Endothelial cell of umbilical vein (primary cell): Measurements from ENCODE around the gene SLC25A27. TPM values are rescaled to one million over a fixed set of nuclear protein-coding genes. Genes with fewer than 3 reads are reported as not detected.

ENCODE experiments used
- BruUV-seq: library from RNA; stranded (reverse); fragments of 400-500 nt; replicated peaks from 2 replicates; lab custom pipeline; 2021; lab: Mats Ljungman, UMichigan
- CTCF ChIA-PET: fragments of 300-600, 350-600 bp; sonication (Branson Sonifier 250); formaldehyde crosslinking; loops from one replicate; lab custom pipeline; 2021; ENCODE audit warnings: antibody characterized with exemption, inconsistent platforms; lab: Charles Lee
- POLR2A ChIA-PET: fragments of 300-600, 350-600 bp; sonication (Branson Sonifier 250); formaldehyde crosslinking; loops from one replicate; lab custom pipeline; 2021; ENCODE audit warnings: antibody characterized with exemption, inconsistent platforms; lab: Charles Lee
- DNase-seq: peaks from one replicate; pipeline ENCODE4 v3.0.0-alpha.2; 2011; ENCODE audit warnings: low read depth, low spot score
- FAIRE-seq: peaks from 2 replicates; lab custom pipeline; 2011; peaks lifted over from hg19 to GRCh38; lab: Jason Lieb, UNC
- H2AFZ ChIP-seq: 2 replicates; pipeline ENCODE4 v1.6.0; 2012; ENCODE audit warnings: low read depth, low read length, control low read depth, inconsistent platforms
- H3K27ac ChIP-seq: 2 replicates; pipeline ENCODE4 v1.5.1; 2011; ENCODE audit warnings: low read depth, mild to moderate bottlenecking, control low read depth, low read length, moderate library complexity; ENCODE audit not compliant: insufficient read depth
- H3K27me3 ChIP-seq, 2 experiments: 2 replicates each; pipeline versions ENCODE4 v1.6.0 to v1.6.1; 2011; ENCODE audit warnings: low read length in 2 of 2, mixed read lengths in 1 of 2; ENCODE audit not compliant: control insufficient read depth in 2 of 2, insufficient read depth in 2 of 2
- H3K36me3 ChIP-seq, 2 experiments: 2 replicates in 1 of 2; 3 replicates in 1 of 2; pipeline ENCODE4 v1.5.1; 2011; ENCODE audit warnings: low read length in 2 of 2, mild to moderate bottlenecking in 1 of 2, moderate library complexity in 1 of 2; ENCODE audit not compliant: control insufficient read depth in 2 of 2, insufficient read depth in 2 of 2; ENCODE audit errors: extremely low read depth in 1 of 2
- H3K4me1 ChIP-seq: 3 replicates; pipeline ENCODE4 v1.5.1; 2011; ENCODE audit warnings: mild to moderate bottlenecking, low read length; ENCODE audit not compliant: control insufficient read depth, insufficient read depth; ENCODE audit errors: extremely low read depth
- H3K4me2 ChIP-seq: 2 replicates; pipeline ENCODE4 v1.6.1; 2011; ENCODE audit warnings: low read length, control low read depth, mixed read lengths; ENCODE audit not compliant: insufficient read depth
- H3K4me3 ChIP-seq, 3 experiments: fragments of 200-600 bp in 1 of 3; sonication (generic), shearing (Covaris generic) in 1 of 3; replicated peaks in 1 of 3; 2 replicates each; pipeline ENCODE4 v1.5.1; 2011 to 2016; ENCODE audit warnings: control low read depth in 3 of 3, low read length in 3 of 3, mild to moderate bottlenecking in 2 of 3, inconsistent platforms in 1 of 3, low read depth in 1 of 3, moderate library complexity in 1 of 3; ENCODE audit not compliant: insufficient read depth in 1 of 3
- H3K79me2 ChIP-seq: 2 replicates; pipeline ENCODE4 v1.6.0; 2012; ENCODE audit warnings: low read length, inconsistent platforms; ENCODE audit not compliant: control insufficient read depth, insufficient read depth
- H3K9ac ChIP-seq: replicated peaks from 2 replicates; pipeline ENCODE3; 2011; ENCODE audit warnings: low read length, control low read depth; ENCODE audit not compliant: insufficient read depth; ENCODE audit errors: extremely low read depth
- H3K9me1 ChIP-seq: replicated peaks from 3 replicates; pipeline ENCODE4 v1.6.0; 2011; ENCODE audit warnings: mild to moderate bottlenecking, low read length; ENCODE audit not compliant: control insufficient read depth, insufficient read depth; ENCODE audit errors: extremely low read depth
- H3K9me3 ChIP-seq: replicated peaks from 2 replicates; pipeline ENCODE4 v1.5.1; 2012; ENCODE audit warnings: low read length, inconsistent platforms; ENCODE audit not compliant: control insufficient read depth, insufficient read depth
- H4K20me1 ChIP-seq: replicated peaks from 2 replicates; pipeline ENCODE3; 2011; ENCODE audit warnings: mild to moderate bottlenecking, low read length; ENCODE audit not compliant: control insufficient read depth, insufficient read depth; ENCODE audit errors: extremely low read depth
- EZH2 ChIP-seq: IDR thresholded peaks from 2 replicates; pipeline ENCODE4 v1.6.1; 2012; ENCODE audit warnings: borderline replicate concordance, low read depth, mild to moderate bottlenecking, moderate library complexity, low read length, inconsistent platforms; ENCODE audit not compliant: severe bottlenecking
- FOS ChIP-seq: IDR thresholded peaks from 2 replicates; pipeline ENCODE4 v1.6.1; 2011; ENCODE audit warnings: mild to moderate bottlenecking, low read length, moderate library complexity, borderline replicate concordance; ENCODE audit not compliant: insufficient read depth
- GATA2 ChIP-seq: IDR thresholded peaks from 2 replicates; pipeline ENCODE4 v1.7.0; 2011; ENCODE audit warnings: low read depth, mild to moderate bottlenecking, moderate library complexity, mixed read lengths, low read length; ENCODE audit not compliant: insufficient read length, insufficient read depth
- MYC ChIP-seq: IDR thresholded peaks from one replicate; pipeline ENCODE4 v1.6.1; 2011; ENCODE audit warnings: mild to moderate bottlenecking, low read depth, low read length
- POLR2A ChIP-seq: IDR thresholded peaks from 2 replicates; pipeline ENCODE4 v1.6.1; 2012; ENCODE audit warnings: low read depth, mild to moderate bottlenecking, control low read depth, low read length
- POLR2AphosphoS5 ChIP-seq: IDR thresholded peaks from 2 replicates; pipeline ENCODE4 v1.6.1; 2012; ENCODE audit warnings: low read depth, mild to moderate bottlenecking, control low read depth, low read length, moderate library complexity; ENCODE audit not compliant: insufficient read depth
- dilution Hi-C: fragments of 300-500 bp; cut with MboI; formaldehyde crosslinking; loops from one replicate; pipeline ENCODE4 v1.15.0; 2019; ENCODE audit warnings: low sequenced_read_pairs; ENCODE audit not compliant: extremely low pct_ligation_motif_present
- intact Hi-C: fragments of 100-400 bp; cut with micrococcal nuclease; formaldehyde crosslinking; loops from one replicate; pipeline ENCODE4 v1.10.0; 2022
- polyA plus RNA-seq, 4 experiments: library from polyadenylated mRNA; depleted of rRNA in 3 of 4; stranded (reverse) in 3 of 4; unstranded in 1 of 4; fragments of >200 nt; gene quantifications; 2 replicates each; pipeline versions ENCODE4 v1.2.1 to v1.2.3, GENCODE V29; 2011 to 2012; ENCODE audit warnings: missing spikeins in 1 of 4
- total RNA-seq: library from RNA; stranded (reverse); gene quantifications from 2 replicates; pipeline ENCODE4 v1.2.3, GENCODE V29; 2021
- TF ChIP-seq, protein P1 (sequence below), 2 donors: IDR thresholded peaks; 1 replicate in 1 of 2; 2 replicates in 1 of 2; pipeline ENCODE4 v1.5.1; 2011; ENCODE audit warnings: low read length in 2 of 2, mild to moderate bottlenecking in 2 of 2, moderate library complexity in 2 of 2, control low read depth in 1 of 2, inconsistent platforms in 1 of 2, low read depth in 1 of 2; ENCODE audit not compliant: insufficient read depth in 1 of 2; ENCODE audit errors: extremely low read depth in 1 of 2
- TF ChIP-seq, protein P2 (sequence below): IDR thresholded peaks from 2 replicates; pipeline ENCODE4 v1.6.1; 2011; ENCODE audit not compliant: insufficient read depth, insufficient read length

Gene SLC25A27
- total and polyA plus RNA-seq, 2 donors (not counting 3 experiments of a cell fraction or from before 2014, with no cell fraction given): 3.3 to 4.0 TPM

DNA sequence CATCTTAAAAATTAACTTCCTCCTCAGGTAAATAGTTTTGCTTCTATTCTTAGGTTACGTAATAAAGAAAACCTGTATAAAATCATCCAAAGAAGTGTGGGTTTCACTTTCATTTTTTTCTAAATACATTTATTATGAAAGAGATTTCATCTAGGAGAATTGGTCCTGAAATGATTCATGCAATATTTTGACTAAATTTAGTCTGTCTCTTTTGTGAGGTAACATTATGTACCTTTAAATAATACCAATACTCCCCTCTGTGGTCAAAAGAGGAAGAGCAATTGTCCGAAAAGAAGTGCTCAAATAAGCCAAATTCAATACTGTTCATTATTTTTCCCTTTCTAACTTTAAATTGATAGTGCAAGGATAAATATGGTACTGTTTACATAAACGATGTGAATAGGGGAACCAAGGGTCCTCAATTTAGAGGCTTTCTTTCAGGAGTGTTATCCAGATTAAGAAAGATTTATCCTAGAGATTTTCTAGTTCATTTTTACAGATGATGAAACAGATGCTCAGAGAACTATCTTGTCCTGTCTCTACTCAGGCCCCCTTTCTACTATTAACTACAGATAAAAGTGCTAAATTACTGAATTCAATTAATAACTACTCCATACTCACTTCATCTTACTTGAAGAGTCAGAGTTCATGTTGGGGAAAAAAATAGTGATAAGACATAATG lies 26.4 kb upstream of the SLC25A27 start:
- Histone ChIP-seq H3K36me3 (no peaks in the 10 kb centered on the region), H3K4me2 (no peak overlapping the region), H2AFZ (no peak overlapping the region), H3K79me2 (no peaks in the 10 kb centered on the region), H3K4me3 (no peak overlapping the region), H4K20me1 (no peaks in the 10 kb centered on the region), H3K4me1 (no peaks in the 10 kb centered on the region), H3K9me1 (no peaks in the 10 kb centered on the region), H3K9me3 (no peaks in the 10 kb centered on the region), H3K9ac (no peak overlapping the region), H3K27me3 (no peaks in the 10 kb centered on the region), H3K27ac (no peak overlapping the region)
- peak; percentile 27 for DNase-seq
- POLR2A ChIA-PET: no interaction called here
- dilution Hi-C loops: no loop called here
- FAIRE-seq: no peak
- TF ChIP-seq POLR2A (no peak), FOS (no peak), MYC (no peak)
- TF ChIP-seq, protein P1, sequence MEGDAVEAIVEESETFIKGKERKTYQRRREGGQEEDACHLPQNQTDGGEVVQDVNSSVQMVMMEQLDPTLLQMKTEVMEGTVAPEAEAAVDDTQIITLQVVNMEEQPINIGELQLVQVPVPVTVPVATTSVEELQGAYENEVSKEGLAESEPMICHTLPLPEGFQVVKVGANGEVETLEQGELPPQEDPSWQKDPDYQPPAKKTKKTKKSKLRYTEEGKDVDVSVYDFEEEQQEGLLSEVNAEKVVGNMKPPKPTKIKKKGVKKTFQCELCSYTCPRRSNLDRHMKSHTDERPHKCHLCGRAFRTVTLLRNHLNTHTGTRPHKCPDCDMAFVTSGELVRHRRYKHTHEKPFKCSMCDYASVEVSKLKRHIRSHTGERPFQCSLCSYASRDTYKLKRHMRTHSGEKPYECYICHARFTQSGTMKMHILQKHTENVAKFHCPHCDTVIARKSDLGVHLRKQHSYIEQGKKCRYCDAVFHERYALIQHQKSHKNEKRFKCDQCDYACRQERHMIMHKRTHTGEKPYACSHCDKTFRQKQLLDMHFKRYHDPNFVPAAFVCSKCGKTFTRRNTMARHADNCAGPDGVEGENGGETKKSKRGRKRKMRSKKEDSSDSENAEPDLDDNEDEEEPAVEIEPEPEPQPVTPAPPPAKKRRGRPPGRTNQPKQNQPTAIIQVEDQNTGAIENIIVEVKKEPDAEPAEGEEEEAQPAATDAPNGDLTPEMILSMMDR (IDR thresholded peaks at IDR 0.05; ENCODE audit: extremely low read depth in 1 of 2, insufficient read depth in 1 of 2, low read depth in 1 of 2, low read length in 2 of 2): peak in 1 of 2 donors; percentile 16
- no TSS peak for BruUV-seq
- intact Hi-C loops: loop anchor here (1.0 to 2.0 kb wide), 6 partner anchors 207 to 696 kb away; no protein-coding TSS in a partner anchor
- CTCF ChIA-PET: no interaction called here

DNA sequence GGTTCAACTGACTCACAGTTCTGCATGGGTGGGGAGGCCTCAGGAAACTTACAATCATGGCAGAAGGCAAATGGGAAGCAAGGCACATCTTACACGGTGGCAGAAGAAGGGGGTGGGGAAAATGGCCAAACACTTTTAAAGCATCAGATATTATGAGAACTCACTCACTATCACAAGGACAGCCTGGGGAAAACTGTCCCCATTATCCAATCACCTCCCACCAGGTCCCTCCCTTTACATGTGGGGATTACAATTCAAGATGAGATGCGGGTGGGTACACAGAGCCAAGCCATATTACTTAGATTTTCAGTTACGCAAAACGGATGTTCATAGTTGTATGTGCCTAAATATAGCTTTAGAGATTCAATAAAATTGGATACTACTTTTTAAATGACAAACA lies 25.8 kb upstream of the SLC25A27 start:
- TF ChIP-seq GATA2 (no peak), POLR2AphosphoS5 (no peak), POLR2A (no peak), MYC (no peak), EZH2 (no peak)
- TF ChIP-seq, protein P2, sequence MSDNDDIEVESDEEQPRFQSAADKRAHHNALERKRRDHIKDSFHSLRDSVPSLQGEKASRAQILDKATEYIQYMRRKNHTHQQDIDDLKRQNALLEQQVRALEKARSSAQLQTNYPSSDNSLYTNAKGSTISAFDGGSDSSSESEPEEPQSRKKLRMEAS: no peak
- Histone ChIP-seq H3K4me3 (no peak overlapping the region), H3K36me3 (no peaks in the 10 kb centered on the region), H3K27me3 (no peaks in the 10 kb centered on the region), H3K4me2 (no peak overlapping the region), H4K20me1 (no peaks in the 10 kb centered on the region), H3K27ac (no peak overlapping the region), H3K9me1 (no peaks in the 10 kb centered on the region), H3K4me1 (no peaks in the 10 kb centered on the region), H3K9ac (no peak overlapping the region), H2AFZ (no peak overlapping the region), H3K9me3 (no peaks in the 10 kb centered on the region), H3K79me2 (no peaks in the 10 kb centered on the region)
- POLR2A ChIA-PET: no interaction called here
- no TSS peak for BruUV-seq
- dilution Hi-C loops: no loop called here
- DNase-seq (no peak), FAIRE-seq (no peak)
- CTCF ChIA-PET: no interaction called here
- intact Hi-C loops: loop anchor here (1.0 to 2.0 kb wide), 6 partner anchors 208 to 697 kb away; no protein-coding TSS in a partner anchor
